Activated T-cell treated with anti-CD3 and anti-CD28 coated beads, Interleukin-2, amount 50 U/mL, for 4 hours (primary cell): ENCODE results near the gene KCNJ14. TPM values are rescaled to one million over a fixed set of nuclear protein-coding genes. Genes with fewer than 3 reads are reported as not detected.

ENCODE experiments used
- ATAC-seq, 2 donors: fragments of 200-7000 bp; cut with Tn5 transposase; one replicate each; pipeline ENCODE4 v1.10.0; 2021
- DNase-seq: peaks from one replicate; pipeline ENCODE4 v3.0.0-alpha.2; 2020
- H3K27me3 Mint-ChIP-seq: one replicate; pipeline ENCODE4 v1.8.0; 2021; ENCODE audit warnings: low read depth, mixed read lengths
- H3K36me3 Mint-ChIP-seq: one replicate; pipeline ENCODE4 v1.8.0; 2022; ENCODE audit warnings: mixed read lengths; ENCODE audit not compliant: insufficient read depth
- H3K4me1 Mint-ChIP-seq: one replicate; pipeline ENCODE4 v1.8.0; 2021; ENCODE audit warnings: low read depth, mixed read lengths
- H3K4me3 Mint-ChIP-seq: one replicate; pipeline ENCODE4 v1.8.0; 2021; ENCODE audit warnings: mild to moderate bottlenecking, moderate library complexity, mixed read lengths
- H3K9me3 Mint-ChIP-seq: one replicate; pipeline ENCODE4 v1.8.0; 2021; ENCODE audit warnings: mixed read lengths
- total RNA-seq, 3 donors: library from RNA; stranded (reverse); gene quantifications; one replicate each; pipeline ENCODE4 v1.2.1, GENCODE V29; 2021

Gene KCNJ14
- total RNA-seq, 3 donors from 2014 or later, result 3.1 to 3.3 (median 3.3) TPM

DNA sequence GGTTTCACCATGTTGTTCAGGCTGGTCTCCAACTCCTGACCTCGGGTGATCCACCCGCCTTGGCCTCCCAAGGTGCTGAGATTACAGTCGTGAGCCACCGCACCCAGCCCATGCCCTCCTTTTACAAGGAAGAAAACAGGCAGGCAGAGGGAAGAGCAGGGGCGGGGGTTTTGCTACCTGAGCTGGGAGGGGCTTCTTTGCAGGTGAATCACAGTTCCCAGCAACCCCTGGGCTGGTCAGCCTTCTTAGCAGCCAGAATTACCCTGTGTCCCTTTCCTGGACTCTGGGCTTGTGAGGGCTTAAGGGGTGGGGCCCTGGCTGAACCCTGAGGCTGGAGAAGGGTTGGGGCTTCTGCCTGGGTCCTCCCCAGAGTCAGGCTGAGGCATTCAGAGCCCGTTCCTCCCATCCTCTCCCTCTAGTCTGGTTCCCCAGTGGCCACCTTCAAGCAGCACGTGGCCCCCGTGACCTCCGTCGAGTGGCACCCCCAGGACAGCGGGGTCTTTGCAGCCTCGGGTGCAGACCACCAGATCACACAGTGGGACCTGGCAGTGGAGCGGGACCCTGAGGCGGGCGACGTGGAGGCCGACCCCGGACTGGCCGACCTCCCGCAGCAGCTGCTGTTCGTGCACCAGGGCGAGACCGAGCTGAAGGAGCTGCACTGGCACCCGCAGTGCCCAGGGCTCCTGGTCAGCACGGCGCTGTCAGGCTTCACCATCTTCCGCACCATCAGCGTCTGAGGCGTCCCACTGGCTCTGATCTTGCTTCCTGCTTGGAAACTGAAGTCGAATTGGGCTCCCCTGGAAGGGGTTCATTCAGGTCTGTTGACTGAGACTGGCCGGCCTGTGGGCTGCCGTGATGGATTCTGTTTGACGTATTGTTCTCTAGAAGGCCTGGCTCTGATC lies 2.8 kb upstream of the KCNJ14 start:
- Mint-ChIP-seq H3K9me3 (no peaks in the 10 kb centered on the region), H3K4me3 (no peak overlapping the region), H3K36me3 (peaks cover 45% of the 10 kb centered on the region), H3K27me3 (no peaks in the 10 kb centered on the region), H3K4me1 (peaks cover 12% of the 10 kb centered on the region)
- DNase-seq (no peak), ATAC-seq (no peak)

DNA sequence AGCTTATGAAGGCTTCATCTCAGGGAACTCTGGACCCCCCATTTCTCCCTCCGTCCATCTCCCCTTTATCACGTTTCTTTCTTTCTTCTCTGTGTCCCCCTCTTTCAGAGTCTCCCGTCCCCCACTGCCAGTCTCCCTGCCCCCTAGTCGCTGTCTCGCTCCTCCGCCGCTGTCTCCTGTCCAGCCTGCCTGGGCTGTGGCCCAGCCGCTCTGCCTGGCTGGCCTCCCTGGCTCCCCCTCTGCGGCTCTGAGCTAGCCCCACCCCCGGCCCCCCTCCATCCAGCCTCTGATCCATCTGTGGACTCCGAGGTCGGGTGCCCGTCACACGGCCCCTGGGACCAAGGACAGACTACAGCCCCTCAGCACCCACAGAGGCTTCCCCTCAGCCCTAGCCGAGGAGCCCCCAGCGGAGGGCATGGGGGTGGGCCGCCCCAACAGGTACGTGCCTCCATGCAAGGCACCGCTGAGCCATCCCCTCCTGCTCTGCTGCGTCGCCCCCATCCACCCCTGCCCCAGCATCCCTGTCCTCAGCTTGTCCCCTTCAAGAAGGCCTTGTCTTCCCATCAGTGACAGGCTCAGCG lies 1.1 kb upstream of the KCNJ14 start:
- no peak for DNase-seq
- ATAC-seq, result no peak
- peaks cover 3% of the 10 kb centered on the region for H3K4me1 Mint-ChIP-seq
- no peak overlapping the region for H3K4me3 Mint-ChIP-seq
- H3K27me3 Mint-ChIP-seq, result no peaks in the 10 kb centered on the region
- no peaks in the 10 kb centered on the region for H3K9me3 Mint-ChIP-seq
- peaks cover 37% of the 10 kb centered on the region for H3K36me3 Mint-ChIP-seq

DNA sequence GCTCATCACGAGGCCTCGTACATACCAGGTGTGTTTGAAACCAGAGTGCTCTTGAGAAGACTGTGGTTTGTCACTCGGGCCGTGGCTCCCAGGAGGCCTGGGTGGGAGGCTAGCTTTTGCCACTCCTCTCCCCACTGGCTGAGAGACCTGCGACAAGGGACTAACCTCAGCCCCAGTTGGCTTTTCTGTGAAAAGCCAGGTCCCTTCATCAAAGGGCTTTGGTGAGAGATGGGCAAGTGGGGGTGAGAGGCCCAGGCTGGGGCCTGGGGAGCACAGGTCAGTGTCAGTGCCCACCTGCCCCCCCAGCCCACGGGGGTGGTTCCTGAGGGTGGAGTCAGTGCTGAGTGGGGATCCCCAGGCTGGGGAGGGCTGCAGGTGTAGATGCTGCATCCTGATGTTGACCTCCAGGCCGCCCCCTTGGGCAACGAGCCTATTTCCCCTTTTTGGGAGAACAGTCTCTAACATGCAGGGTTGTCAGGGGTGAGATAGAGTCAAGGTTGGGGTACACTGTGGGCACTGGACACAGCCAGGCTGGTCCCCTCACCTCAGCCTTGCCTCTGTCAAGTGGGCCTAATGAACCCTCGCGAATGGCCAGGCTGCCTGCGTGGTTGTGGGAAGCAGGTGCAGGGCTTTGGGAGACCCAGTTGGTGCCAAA lies 661 bp downstream of the KCNJ14 start:
- Mint-ChIP-seq H3K27me3 (no peaks in the 10 kb centered on the region), H3K36me3 (peaks cover 28% of the 10 kb centered on the region), H3K4me3 (no peak overlapping the region), H3K4me1 (peaks cover 3% of the 10 kb centered on the region), H3K9me3 (no peaks in the 10 kb centered on the region)
- ATAC-seq, result peak in 1 of 2 donors; percentile 7
- DNase-seq, result no peak

DNA sequence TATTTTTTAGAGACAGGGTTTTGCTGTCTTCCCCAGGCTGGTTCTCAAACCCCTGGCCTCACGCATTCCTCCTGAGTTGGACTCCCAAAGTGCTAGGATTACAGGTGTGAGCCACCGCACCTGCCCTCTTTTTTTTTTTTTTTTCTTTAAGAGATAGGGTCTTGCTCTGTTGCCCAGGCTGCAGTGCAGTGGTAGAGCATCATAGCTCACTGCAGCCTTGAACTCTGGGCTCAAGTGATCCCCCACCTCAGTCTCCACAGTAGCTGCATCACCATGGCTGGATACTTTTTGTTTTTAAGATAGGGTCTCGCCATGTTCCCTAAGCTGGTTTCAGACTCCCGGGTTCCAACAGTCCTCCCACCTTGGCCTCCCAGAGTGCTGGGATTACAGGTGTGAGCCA lies 1.5 kb downstream of the KCNJ14 start:
- ATAC-seq (no peak), DNase-seq (no peak)
- Mint-ChIP-seq H3K27me3 (no peaks in the 10 kb centered on the region), H3K4me3 (no peak overlapping the region), H3K9me3 (no peaks in the 10 kb centered on the region), H3K4me1 (peaks cover 3% of the 10 kb centered on the region), H3K36me3 (peaks cover 25% of the 10 kb centered on the region)

DNA sequence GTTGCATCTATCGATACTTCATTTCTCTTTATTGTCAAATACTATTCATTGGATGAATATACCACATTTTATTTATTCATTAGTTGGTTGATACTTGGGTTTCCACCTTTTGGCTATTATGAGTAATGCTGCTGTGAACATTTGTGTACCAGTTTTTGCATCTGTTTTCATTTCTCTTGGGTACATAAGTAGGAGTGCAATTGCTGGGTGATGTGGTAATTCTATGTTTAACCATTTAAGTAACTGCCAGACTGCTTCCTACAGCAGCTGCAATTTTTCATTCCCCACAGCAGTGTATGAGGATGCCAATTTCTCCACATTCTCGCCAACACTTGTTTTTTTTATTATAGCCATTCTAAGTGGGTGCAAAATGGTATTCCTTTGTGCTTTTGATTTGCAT lies 2.6 kb downstream of the KCNJ14 start:
- H3K9me3 Mint-ChIP-seq, result no peaks in the 10 kb centered on the region
- H3K4me1 Mint-ChIP-seq, result peaks cover 3% of the 10 kb centered on the region
- no peak for ATAC-seq

DNA sequence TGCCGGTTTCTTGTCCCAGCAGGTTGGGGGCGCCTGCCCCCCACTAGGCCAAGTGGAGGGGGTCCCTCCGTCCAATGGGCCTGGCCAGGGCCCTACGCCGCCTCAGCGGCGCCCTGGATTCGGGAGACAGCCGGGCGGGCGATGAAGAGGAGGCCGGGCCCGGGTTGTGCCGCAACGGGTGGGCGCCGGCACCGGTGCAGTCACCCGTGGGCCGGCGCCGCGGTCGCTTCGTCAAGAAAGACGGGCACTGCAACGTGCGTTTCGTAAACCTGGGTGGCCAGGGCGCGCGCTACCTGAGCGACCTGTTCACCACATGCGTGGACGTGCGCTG lies 6.2 kb downstream of the KCNJ14 start:
- H3K27me3 Mint-ChIP-seq, result no peaks in the 10 kb centered on the region
- ATAC-seq (no peak), DNase-seq (no peak)
- H3K36me3 Mint-ChIP-seq, result peaks cover 20% of the 10 kb centered on the region
- H3K4me3 Mint-ChIP-seq, result no peak overlapping the region
- no peaks in the 10 kb centered on the region for H3K4me1 Mint-ChIP-seq
- H3K9me3 Mint-ChIP-seq, result no peaks in the 10 kb centered on the region

More for the DNA sequence above, 2.6 kb downstream of the KCNJ14 start:
- DNase-seq, result no peak
- Mint-ChIP-seq H3K27me3 (no peaks in the 10 kb centered on the region), H3K4me3 (no peak overlapping the region), H3K36me3 (peaks cover 23% of the 10 kb centered on the region)

DNA sequence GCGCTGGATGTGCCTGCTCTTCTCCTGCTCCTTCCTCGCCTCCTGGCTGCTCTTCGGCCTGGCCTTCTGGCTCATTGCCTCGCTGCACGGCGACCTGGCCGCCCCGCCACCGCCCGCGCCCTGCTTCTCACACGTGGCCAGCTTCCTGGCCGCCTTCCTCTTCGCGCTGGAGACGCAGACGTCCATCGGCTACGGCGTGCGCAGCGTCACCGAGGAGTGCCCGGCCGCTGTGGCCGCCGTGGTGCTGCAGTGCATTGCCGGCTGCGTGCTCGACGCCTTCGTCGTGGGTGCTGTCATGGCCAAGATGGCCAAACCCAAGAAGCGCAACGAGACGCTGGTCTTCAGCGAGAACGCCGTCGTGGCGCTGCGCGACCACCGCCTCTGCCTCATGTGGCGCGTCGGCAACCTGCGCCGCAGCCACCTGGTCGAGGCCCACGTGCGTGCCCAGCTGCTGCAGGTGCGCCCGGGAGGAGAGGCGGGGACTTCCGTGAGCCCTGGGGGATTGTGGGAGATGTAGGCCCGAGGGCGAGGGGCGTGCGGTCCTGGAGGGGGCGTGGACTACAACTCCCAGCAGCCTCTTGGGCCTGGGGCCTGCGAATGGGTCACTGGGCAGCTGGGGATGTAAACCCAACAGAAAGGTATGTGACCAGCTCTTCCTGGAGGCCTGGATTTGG lies 6.7 kb downstream of the KCNJ14 start:
- ATAC-seq (peak; percentile 32 to 46), DNase-seq (no peak)
- H3K4me1 Mint-ChIP-seq, result no peaks in the 10 kb centered on the region
- no peaks in the 10 kb centered on the region for H3K9me3 Mint-ChIP-seq
- no peaks in the 10 kb centered on the region for H3K27me3 Mint-ChIP-seq
- peaks cover 18% of the 10 kb centered on the region for H3K36me3 Mint-ChIP-seq
- H3K4me3 Mint-ChIP-seq, result no peak overlapping the region

DNA sequence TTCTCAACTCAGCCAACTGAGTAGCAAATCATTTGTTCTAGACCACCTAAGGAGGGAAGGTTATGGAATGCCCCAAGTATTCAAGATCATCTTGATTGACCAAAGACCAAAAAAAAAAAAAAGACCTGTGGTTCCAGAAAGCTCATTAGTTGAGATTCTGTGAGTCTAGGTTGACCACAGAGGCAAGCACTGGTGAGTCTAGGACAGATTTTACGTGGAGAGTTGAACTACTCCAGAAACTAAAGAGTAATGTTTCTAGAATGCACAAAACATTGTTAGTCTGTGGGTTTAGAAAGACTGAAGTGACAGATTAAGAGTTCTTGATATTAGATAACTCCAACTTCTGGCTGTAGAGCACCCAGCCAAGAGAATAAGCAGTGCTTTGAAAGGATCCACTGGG lies 9.8 kb downstream of the KCNJ14 start:
- Mint-ChIP-seq H3K27me3 (no peaks in the 10 kb centered on the region), H3K4me1 (peaks cover 15% of the 10 kb centered on the region)
- no peak for ATAC-seq

DNA sequence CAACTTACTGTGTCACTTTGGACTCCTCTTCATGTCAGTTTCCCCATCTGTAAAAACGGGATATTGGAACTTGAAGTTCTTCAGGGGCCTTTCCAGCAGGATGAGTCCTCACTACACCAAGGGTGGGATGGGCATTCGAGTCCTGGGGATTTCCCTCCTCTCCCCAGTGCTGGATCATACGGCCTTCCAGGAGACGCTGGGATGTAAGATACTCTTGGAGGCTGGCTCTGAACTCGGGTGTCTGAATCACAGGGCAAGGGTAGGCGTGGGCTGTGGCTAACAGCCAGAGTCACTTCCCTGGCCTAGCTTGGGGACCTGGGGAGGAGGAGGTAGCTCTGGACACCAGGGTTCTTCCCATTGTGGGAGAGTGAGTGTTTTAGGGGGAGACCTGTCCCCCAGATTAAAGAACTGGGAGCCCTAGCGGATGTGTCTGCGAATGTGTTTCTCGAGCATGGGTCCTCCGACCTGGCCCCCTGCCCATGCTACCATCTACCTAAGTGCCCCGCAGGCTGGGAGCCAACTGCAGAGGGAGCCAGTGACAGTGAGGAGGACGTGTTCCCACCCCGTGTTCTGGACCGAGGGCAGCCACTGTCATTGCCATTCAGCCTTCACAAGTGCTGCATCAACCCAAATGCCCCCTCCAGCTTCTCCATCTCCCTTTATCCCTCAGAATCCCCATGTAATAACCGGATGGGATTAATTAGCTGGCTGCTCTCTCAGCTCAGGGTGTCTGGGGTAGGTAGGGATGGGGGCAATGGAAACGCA lies 11.4 kb downstream of the KCNJ14 start:
- peaks cover 9% of the 10 kb centered on the region for H3K36me3 Mint-ChIP-seq
- ATAC-seq (no peak), DNase-seq (no peak)
- no peak overlapping the region for H3K4me3 Mint-ChIP-seq
- H3K4me1 Mint-ChIP-seq, result peaks cover 20% of the 10 kb centered on the region
- no peaks in the 10 kb centered on the region for H3K27me3 Mint-ChIP-seq
- H3K9me3 Mint-ChIP-seq, result no peaks in the 10 kb centered on the region

More for the DNA sequence above, 9.8 kb downstream of the KCNJ14 start:
- DNase-seq, result no peak
- H3K36me3 Mint-ChIP-seq, result peaks cover 7% of the 10 kb centered on the region
- H3K4me3 Mint-ChIP-seq, result no peak overlapping the region
- H3K9me3 Mint-ChIP-seq, result no peaks in the 10 kb centered on the region

DNA sequence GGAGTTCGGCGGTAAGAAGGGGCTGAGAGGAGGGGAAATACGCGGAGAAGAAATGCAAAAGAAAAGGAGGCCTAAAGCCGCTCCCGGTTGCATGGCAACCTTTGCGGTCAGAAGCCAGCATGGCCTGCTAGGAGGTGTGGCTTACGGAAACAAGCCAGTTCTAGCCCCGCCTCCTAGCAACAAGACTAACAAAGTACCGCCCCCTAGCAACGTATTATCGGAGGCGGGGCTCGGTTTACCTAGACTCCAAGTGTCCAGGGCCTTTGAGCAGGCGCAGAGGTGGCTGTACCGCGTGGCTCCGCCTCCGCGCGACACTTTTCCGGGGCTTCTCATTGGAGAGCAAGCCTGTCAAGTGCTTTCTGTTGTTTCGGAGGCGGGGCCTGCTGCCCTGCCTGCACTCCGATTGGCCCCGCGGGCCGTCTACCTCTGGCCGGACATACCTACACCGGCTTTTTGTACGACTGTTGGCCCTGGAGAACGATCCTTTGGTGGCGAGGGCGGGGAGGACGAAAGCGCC lies 13.5 kb downstream of the KCNJ14 start:
- peaks cover 20% of the 10 kb centered on the region for H3K4me1 Mint-ChIP-seq
- peak; percentile 99 for DNase-seq
- ATAC-seq, result peak; percentile 91 to 93
- no peaks in the 10 kb centered on the region for H3K27me3 Mint-ChIP-seq
- H3K9me3 Mint-ChIP-seq, result no peaks in the 10 kb centered on the region
- peak overlapping the region; percentile 93 for H3K4me3 Mint-ChIP-seq
- H3K36me3 Mint-ChIP-seq, result peaks cover 9% of the 10 kb centered on the region

DNA sequence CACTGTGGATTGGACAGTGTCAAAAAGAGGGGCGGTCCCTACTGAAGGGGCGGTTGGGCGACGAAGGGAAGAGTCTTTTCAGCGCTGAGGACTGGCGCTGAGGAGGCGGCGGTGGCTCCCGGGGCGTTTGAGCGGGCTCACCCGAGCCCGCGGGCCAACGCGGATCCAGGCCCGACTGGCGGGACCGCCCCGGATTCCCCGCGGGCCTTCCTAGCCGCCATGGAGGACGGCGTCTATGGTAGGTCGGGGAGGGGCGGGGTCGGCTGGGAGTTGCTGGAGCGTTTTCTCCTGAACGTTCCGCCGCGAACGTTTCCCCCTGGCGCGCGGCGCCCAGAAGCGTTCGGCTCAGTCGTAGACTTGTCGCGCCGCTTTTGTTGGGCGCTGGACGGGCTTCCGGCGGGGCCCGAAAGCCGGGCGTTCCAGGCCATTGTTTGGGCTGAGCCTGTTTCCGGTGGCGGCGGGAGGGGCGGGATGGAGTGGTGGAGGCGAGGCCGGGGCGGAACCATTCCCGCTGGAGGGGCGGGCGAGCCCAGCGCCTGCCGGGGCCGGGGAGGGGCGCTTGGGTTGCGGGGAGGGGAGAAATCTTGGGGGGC lies 14.0 kb downstream of the KCNJ14 start, which contains the start of gene CYTH2:
CYTH2 (plus strand) TSS at position 81 of the 593 bp plus-strand sequence; CDS start at position 220, 139 bp downstream.
- peak; percentile 50 for DNase-seq
- ATAC-seq, result peak; percentile 44 to 46
- Mint-ChIP-seq H3K36me3 (peaks cover 10% of the 10 kb centered on the region), H3K4me1 (peaks cover 21% of the 10 kb centered on the region), H3K9me3 (no peaks in the 10 kb centered on the region), H3K4me3 (peak within 1 kb of the TSS; percentile 93), H3K27me3 (no peaks in the 10 kb centered on the region)

DNA sequence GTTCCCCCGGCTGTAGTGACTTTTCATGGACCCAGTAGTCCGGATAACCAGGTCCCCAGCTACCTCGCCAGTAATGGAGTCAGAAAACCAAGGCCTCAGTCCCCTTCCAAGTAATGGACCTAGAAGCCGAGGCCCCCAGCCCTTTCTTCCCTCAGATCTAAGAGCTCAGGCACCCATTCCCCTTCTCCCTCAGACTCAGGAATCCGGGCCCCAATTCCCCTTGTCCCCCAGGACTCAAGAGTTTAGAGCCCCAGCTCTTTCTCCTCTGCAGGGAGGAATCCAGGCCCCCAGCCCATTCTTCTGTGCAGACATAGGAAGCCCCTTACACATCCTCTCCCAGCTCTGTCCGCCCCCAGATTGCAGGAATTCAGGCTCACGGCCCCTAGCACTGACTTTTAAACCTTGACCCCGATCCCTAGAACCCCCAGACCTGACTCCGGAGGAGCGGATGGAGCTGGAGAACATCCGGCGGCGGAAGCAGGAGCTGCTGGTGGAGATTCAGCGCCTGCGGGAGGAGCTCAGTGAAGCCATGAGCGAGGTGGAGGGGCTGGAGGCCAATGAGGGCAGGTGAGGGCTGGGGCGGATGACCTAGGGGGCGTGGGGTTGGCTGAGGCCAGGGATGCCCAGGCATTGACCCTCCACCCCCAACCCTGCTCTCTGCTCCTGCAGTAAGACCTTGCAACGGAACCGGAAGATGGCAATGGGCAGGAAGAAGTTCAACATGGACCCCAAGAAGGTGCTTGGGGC lies 14.7 kb downstream of the KCNJ14 start:
- H3K4me1 Mint-ChIP-seq, result peaks cover 22% of the 10 kb centered on the region
- H3K4me3 Mint-ChIP-seq, result peak overlapping the region; percentile 93
- H3K36me3 Mint-ChIP-seq, result peaks cover 11% of the 10 kb centered on the region
- ATAC-seq (no peak), DNase-seq (no peak)
- H3K27me3 Mint-ChIP-seq, result no peaks in the 10 kb centered on the region
- no peaks in the 10 kb centered on the region for H3K9me3 Mint-ChIP-seq

DNA sequence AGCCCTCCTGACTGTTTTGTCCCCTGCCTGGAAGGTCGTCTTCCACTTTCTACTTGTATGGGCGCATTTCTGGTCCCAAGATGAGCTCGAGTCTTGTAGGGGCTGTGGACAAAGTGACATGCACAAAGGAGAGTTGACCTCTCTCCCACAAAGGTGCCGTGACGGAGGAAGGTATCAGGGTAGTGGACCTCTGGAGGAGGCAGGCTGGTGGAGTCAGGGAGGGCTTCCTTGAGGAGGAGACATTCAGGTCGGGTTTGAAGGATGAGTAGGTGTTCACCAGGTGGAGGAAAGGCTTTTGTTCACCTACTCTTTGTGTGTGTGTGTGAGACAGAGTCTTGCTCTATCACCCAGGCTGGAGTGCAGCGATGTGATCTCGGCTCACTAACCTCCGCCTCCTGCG lies 15.5 kb downstream of the KCNJ14 start:
- Mint-ChIP-seq H3K36me3 (peaks cover 12% of the 10 kb centered on the region), H3K4me1 (peaks cover 22% of the 10 kb centered on the region), H3K9me3 (no peaks in the 10 kb centered on the region), H3K27me3 (no peaks in the 10 kb centered on the region), H3K4me3 (peak overlapping the region; percentile 93)
- no peak for ATAC-seq
- DNase-seq, result no peak
